HS-5 (cell line): ENCODE measurements around the gene ASH1L.
"Not testable (repeated sequence)": the region's sequence is repeated elsewhere in the genome, so short reads cannot be mapped to it uniquely, and the experiment has no call there.

ENCODE experiments used
- DNase-seq: peaks from one replicate; pipeline ENCODE4 v3.0.0-alpha.2; 2012; ENCODE audit warnings: low read depth

Gene ASH1L

DNA sequence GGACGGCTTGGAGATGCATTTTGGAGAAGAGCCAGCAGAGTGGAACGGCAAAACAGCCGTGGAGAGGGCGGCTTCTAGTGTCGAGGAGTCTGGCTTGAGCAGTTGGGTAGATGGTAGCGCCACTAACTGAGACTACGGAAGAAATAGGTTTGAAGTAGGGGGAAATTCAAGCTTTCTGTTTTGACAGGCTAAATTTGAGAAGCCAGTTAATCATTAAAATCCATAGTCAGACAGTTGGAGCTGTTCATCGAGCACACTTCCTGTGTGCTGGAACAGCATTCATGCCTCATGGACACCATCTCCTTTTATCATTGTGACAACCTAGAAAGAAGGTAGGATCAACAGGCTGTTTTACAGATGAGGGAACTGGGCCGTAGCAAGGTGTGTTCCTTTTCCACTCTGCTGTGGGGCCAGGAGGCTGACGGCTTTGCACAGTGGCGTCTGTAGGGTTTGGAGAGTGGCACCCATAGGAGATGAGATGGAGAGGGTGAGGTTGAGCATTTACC, 258.0 kb downstream of the ASH1L start:
- DNase-seq, result no peak

- DNase-seq, result no peak
Measured at GRCh38 chr1:155301342-155301841, 261.2 kb downstream of the ASH1L start, which contains the start of gene PKLR. Gene PKLR (minus strand): TSS chr1:155301438. CDS start chr1:155301395, 43 bp downstream.

GRCh38 chr1:155300553-155301329, 261.9 kb downstream of the ASH1L start:
- DNase-seq, result no peak

DNA sequence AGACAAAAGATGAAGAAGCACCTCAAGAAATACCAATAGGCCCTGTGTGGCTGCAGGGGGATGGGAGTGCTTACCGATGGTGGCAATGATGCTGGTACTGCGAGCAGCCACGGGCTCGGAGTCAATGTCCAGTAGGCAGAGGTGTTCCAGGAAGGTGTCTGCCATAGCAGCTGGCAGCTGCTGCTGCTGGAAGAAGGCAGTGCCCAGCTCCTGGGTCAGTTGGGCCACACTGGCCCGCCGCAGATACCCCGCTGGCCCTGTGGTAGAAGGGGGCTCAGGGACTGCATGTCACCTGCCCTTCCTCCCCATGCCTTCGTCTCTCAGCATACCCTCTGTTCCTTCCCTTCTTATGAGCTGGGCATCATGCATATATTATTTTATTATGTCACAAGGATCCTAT, 262.6 kb downstream of the ASH1L start:
- DNase-seq, result no peak

GRCh38 chr1:155297384-155297783, 265.2 kb downstream of the ASH1L start:
- no peak for DNase-seq

- no peak for DNase-seq
Measured at GRCh38 chr1:155296661-155297060, 265.9 kb downstream of the ASH1L start.

GRCh38 chr1:155295942-155296267, 266.7 kb downstream of the ASH1L start:
- DNase-seq, result no peak

DNA sequence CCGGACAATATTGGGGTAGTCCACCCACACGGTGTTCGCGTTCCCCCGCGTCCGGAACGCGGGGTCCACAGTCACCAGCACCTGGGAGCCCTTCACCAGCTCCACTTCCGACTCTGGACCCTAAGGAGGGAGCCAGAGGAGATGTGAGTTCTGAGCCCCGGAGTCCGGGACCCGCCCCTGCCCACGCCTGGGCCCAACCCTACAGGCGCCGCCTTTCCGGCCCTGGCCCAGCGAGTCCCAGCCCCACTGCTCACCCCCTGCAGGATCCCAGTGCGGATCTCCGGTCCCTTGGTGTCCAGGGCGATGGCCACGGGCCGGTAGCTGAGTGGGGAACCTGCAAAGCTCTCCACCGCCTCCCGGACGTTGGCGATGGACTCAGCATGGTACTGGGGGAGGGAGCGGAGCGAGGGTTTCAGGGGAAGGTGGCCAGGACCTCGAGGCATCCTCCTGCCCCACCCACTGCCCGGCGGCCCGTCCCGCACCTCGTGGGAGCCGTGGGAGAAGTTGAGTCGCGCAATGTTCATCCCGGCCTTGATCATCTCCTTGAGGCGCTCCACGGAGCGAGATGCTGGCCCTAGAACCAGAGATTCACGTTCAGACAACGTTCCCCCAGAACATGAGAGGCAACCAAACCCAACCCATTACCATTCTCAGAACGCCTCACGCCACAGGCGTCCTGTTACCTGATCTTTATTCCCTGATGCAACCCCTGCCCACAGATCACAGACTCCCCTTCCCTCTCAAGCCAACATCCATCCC, 267.2 kb downstream of the ASH1L start:
- DNase-seq, result no peak

DNA sequence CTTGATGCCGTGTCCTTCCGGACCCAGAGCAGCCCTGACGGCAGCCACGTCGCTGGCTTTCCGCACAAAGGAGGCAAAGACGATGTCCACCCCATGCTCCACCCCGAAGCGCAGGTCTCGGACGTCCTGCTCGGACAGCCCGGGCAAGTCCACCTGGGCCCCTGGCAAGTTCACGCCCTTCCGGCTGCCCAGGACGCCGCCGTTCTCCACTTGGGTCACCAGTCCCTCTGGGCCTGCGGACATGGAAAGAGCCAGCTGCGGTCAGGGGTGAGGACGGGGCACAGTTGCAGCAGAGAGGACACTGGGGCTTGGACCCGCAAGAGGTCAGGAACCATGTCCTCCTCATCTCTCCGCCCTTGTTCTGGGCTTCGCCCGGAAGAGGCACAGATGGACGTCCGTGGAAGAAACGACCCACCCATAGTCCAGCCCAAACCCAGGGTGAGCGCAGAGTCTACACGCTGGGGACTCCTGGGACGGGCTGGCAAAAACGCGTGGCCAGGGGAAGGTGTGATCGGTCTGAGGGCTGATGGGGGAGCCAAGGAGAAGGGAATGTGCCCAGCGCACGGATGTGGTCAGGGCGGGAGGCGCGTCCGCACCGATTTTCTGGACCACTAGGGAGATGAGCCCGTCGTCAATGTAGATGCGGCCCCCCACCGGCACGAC, 268.0 kb downstream of the ASH1L start:
- no peak for DNase-seq

DNA sequence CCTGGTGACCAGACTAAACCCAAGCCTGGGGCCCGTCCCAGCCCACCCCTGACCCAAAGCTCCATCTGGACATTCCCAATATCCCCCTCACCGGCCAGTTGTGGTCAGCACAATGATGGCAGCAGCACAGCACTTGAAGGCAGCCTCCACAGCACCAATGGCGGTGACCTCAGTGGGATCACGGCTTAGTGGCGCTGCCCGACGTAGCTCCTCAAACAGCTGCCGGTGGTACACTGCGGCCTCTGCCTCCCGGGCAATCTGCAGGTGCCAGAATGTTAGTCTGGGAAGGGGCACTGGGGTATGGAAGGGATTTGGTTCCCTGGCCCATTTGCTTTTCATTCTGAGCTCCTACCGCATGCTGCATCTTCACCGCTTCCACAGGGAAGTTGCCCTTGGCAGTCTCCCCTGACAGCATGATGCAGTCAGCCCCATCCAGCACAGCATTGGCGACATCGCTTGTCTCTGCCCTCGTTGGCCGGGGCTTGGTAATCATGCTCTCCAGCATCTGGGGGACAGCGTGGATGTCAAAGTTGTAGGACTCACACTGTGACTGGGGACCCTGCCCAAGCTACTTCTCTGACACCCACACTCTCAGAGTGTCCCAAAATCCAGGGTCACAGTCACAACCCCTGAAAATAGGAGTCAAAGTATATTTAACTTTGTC, 269.4 kb downstream of the ASH1L start:
- no peak for DNase-seq

GRCh38 chr1:155291006-155291405, 271.6 kb downstream of the ASH1L start:
- DNase-seq, result not testable (repeated sequence)

GRCh38 chr1:155287987-155288543, 274.5 kb downstream of the ASH1L start:
- DNase-seq, result no peak

DNA sequence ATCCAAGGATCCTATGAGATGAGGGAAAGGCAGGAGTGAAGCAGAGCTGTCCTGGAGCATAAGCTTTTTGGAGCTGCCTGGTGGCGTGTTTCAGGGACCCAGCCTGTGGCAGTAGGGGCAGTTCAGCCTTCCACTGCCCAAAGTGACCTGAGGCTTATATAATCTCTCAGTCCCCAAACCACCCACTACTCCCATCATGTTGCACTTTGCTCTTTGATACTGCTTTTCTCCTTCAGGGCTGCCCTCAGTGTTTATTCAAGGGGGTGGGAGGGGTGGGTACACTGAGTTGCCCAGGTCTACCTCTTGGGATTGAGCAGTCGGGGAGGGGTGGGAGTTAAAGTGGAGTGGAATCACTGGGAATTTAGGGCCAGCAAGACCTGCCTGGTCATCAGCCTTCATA, 276.1 kb downstream of the ASH1L start:
- DNase-seq, result no peak

GRCh38 chr1:155285631-155286044, 277.0 kb downstream of the ASH1L start:
- DNase-seq, result no peak
